ENCODE measurements around the gene TBCK. TPM values are rescaled to one million over a fixed set of nuclear protein-coding genes. Genes with fewer than 3 reads are reported as not detected.
"Not testable (repeated sequence)": the region's sequence is repeated elsewhere in the genome, so short reads cannot be mapped to it uniquely, and the experiment has no call there.

TBCK gene
- total and polyA plus RNA-seq, 7 experiments from 2014 or later, result 29.5 to 70.7 (median 54.8) TPM

DNA sequence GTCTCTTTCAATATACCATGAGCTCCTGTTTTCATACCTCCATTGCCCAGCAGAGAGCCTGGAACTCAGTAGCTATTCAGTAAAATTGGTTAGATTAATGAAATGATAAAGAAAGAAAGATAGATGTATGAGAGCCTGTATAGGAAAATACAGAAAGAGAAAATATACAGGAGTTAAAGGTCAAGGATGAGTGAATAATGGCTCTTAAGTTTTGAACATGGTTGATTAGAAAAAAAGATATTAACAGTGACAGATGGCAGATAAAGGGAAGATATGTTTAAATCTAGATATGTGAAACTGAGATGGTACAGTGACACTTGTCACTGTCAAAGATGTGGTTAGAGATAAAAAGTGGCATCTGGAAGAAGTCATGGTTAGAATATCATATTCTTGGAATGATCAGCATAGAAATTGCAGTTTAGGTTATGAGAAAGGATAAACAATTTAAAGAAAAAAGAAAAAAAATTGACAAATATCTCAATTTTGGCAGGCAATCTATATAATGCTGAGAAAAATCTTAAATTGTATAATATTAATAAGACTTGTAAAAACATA is 179.2 kb downstream of the TBCK start:
- H3K4me1 ChIP-seq (ENCODE audit: control insufficient read depth in 2 of 2, insufficient read depth in 2 of 2, low read length in 2 of 2), result no peaks in the 10 kb centered on the region
- H3K4me1 Mint-ChIP-seq, result peaks cover 0 to 4% (median under 1%) of the 10 kb centered on the region in 7 donors
- peak overlapping the region in 1 of 9 donors; percentile 33 for H3K27ac Mint-ChIP-seq
- intact Hi-C loops (cut with micrococcal nuclease), result no loop called here
- H3K4me3 ChIP-seq (ENCODE audit: low read length), result no peak overlapping the region
- peaks cover 0 to 6% (median 0%) of the 10 kb centered on the region in 3 experiments for H3K9me3 ChIP-seq (ENCODE audit: control insufficient read depth in 2 of 3, low read length in 3 of 3)
- H3K27ac ChIP-seq (ENCODE audit: low read depth, low read length), result no peak overlapping the region
- POLR2A ChIA-PET, result no interaction called here
- ATAC-seq, result no peak
- H3K27me3 Mint-ChIP-seq, result no peaks in the 10 kb centered on the region
- peaks cover 0 to 5% (median 4%) of the 10 kb centered on the region in 3 experiments for H3K36me3 ChIP-seq (ENCODE audit: control insufficient read depth in 2 of 3, insufficient read depth in 3 of 3, low read length in 3 of 3)
- H3K9me3 Mint-ChIP-seq, result peaks cover under 1 to 26% (median 10%) of the 10 kb centered on the region in 11 donors
- peaks cover 7 to 52% (median 42%) of the 10 kb centered on the region in 5 donors for H3K36me3 Mint-ChIP-seq
- DNase-seq, result no peak
- no peak overlapping the region for H3K4me3 Mint-ChIP-seq
- CTCF ChIA-PET, result no interaction called here
- no peaks in the 10 kb centered on the region for H3K27me3 ChIP-seq (ENCODE audit: control insufficient read depth in 2 of 2, insufficient read depth in 2 of 2, low read length in 2 of 2)

DNA sequence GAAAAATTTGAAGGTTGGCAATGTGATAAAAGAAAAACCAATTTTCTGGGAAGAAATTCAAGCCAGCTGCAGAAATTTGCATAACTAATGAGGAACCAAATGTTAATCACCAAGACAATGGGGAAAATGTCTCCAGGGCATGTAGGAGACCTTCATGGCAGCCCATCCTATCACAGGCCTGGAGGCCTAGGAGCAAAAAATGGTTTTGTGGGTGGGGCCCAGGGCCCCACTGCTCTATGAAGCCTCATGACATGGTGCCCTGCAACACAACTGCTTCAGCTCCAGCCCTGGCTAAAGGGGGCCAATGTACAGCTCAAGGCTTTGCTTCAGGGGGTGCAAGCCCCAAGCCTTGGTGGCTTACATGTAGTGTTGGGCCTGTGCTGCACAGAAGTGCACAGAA is 184.0 kb downstream of the TBCK start:
- Mint-ChIP-seq H3K36me3 (peaks cover 12 to 69% (median 57%) of the 10 kb centered on the region in 5 donors), H3K27ac (no peak overlapping the region), H3K4me1 (peaks cover 0 to 4% (median 3%) of the 10 kb centered on the region in 7 donors), H3K27me3 (no peaks in the 10 kb centered on the region), H3K9me3 (peaks cover 5 to 32% (median 12%) of the 10 kb centered on the region in 11 donors), H3K4me3 (no peak overlapping the region)
- peaks cover 0 to 5% (median 4%) of the 10 kb centered on the region in 3 experiments for H3K36me3 ChIP-seq (ENCODE audit: control insufficient read depth in 2 of 3, insufficient read depth in 3 of 3, low read length in 3 of 3)
- ChIA-PET POLR2A (no interaction called here), CTCF (no interaction called here)
- no peaks in the 10 kb centered on the region for H3K27me3 ChIP-seq (ENCODE audit: control insufficient read depth in 2 of 2, insufficient read depth in 2 of 2, low read length in 2 of 2)
- H3K27ac ChIP-seq (ENCODE audit: low read depth, low read length), result no peak overlapping the region
- ATAC-seq (no peak), DNase-seq (no peak)
- no peaks in the 10 kb centered on the region for H3K4me1 ChIP-seq (ENCODE audit: control insufficient read depth in 2 of 2, insufficient read depth in 2 of 2, low read length in 2 of 2)
- H3K4me3 ChIP-seq (ENCODE audit: low read length), result no peak overlapping the region
- intact Hi-C loops (cut with micrococcal nuclease), result no loop called here
- H3K9me3 ChIP-seq (ENCODE audit: control insufficient read depth in 2 of 3, low read length in 3 of 3), result peaks cover 0 to 6% (median 0%) of the 10 kb centered on the region in 3 experiments

DNA sequence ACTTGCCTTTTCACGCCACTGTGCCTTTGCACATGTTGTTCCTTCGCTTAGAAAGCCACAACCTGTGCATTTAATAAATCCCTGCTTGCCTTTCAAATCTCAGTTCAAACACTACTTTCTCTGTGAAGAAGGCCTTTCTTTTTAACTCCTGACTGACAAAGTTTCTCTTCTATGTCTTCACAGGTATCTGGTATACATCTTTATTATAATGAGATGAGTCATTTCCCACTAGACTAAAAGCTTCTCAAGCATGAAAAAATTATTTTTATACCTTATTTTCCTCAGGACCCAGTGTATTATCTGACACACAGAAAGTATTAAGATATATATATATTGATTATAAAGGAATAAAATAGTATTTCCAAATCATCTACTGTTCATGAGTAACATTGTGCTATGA is 189.9 kb downstream of the TBCK start:
- no peak overlapping the region for H3K4me3 ChIP-seq (ENCODE audit: low read length)
- no peaks in the 10 kb centered on the region for H3K27me3 ChIP-seq (ENCODE audit: control insufficient read depth in 2 of 2, insufficient read depth in 2 of 2, low read length in 2 of 2)
- no peaks in the 10 kb centered on the region for H3K36me3 ChIP-seq (ENCODE audit: control insufficient read depth in 2 of 3, insufficient read depth in 3 of 3, low read length in 3 of 3)
- H3K27ac Mint-ChIP-seq, result no peak overlapping the region
- no peaks in the 10 kb centered on the region for H3K27me3 Mint-ChIP-seq
- ChIA-PET POLR2A (no interaction called here), CTCF (no interaction called here)
- no peak overlapping the region for H3K4me3 Mint-ChIP-seq
- H3K36me3 Mint-ChIP-seq, result peaks cover 2 to 45% (median 35%) of the 10 kb centered on the region in 5 donors
- no peaks in the 10 kb centered on the region for H3K4me1 ChIP-seq (ENCODE audit: control insufficient read depth in 2 of 2, insufficient read depth in 2 of 2, low read length in 2 of 2)
- DNase-seq (no peak), ATAC-seq (no peak)
- intact Hi-C loops (cut with micrococcal nuclease), result no loop called here
- peaks cover 0 to 14% (median 7%) of the 10 kb centered on the region in 11 donors for H3K9me3 Mint-ChIP-seq
- no peak overlapping the region for H3K27ac ChIP-seq (ENCODE audit: low read depth, low read length)
- no peaks in the 10 kb centered on the region for H3K9me3 ChIP-seq (ENCODE audit: control insufficient read depth in 2 of 3, low read length in 3 of 3)
- peaks cover 0 to 4% (median 0%) of the 10 kb centered on the region in 7 donors for H3K4me1 Mint-ChIP-seq

DNA sequence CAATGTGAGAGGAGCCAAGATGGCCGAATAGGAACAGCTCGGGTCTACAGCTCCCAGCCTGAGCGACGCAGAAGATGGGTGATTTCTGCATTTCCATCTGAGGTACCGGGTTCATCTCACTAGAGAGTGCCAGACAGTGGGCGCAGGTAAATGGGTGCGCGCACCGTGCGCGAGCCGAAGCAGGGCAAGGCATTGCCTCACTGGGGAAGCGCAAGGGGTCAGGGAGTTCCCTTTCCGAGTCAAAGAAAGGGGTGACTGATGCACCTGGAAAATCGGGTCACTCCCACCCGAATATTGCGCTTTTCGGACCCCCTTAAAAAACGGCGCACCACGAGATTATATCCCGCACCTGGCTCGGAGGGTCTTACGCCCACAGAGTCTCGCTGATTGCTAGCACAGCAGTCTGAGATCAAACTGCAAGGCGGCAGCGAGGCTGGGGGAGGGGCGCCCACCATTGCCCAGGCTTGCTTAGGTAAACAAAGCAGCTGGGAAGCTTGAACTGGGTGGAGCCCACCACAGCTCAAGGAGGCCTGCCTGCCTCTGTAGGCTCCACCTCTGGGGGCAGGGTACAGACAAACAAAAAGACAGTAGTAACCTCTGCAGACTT is 196.0 kb downstream of the TBCK start:
- DNase-seq; H3K27me3 ChIP-seq (ENCODE audit: control insufficient read depth in 2 of 2, insufficient read depth in 2 of 2, low read length in 2 of 2); H3K27ac ChIP-seq (ENCODE audit: low read depth, low read length); ATAC-seq; POLR2A ChIA-PET; H3K9me3 ChIP-seq (ENCODE audit: control insufficient read depth in 2 of 3, low read length in 3 of 3); H3K27me3 Mint-ChIP-seq; H3K4me1 ChIP-seq (ENCODE audit: control insufficient read depth in 2 of 2, insufficient read depth in 2 of 2, low read length in 2 of 2); H3K27ac Mint-ChIP-seq; intact Hi-C loops (cut with micrococcal nuclease); CTCF ChIA-PET; H3K4me3 Mint-ChIP-seq; H3K4me3 ChIP-seq (ENCODE audit: low read length): not testable (repeated sequence)
- peaks cover 0 to 13% (median 4%) of the 10 kb centered on the region in 3 experiments for H3K36me3 ChIP-seq (ENCODE audit: control insufficient read depth in 2 of 3, insufficient read depth in 3 of 3, low read length in 3 of 3)
- H3K36me3 Mint-ChIP-seq, result peaks cover 12 to 51% (median 40%) of the 10 kb centered on the region in 5 donors
- H3K4me1 Mint-ChIP-seq, result peaks cover 0 to 11% (median 0%) of the 10 kb centered on the region in 7 donors
- peaks cover 0 to 14% (median 5%) of the 10 kb centered on the region in 11 donors for H3K9me3 Mint-ChIP-seq

DNA sequence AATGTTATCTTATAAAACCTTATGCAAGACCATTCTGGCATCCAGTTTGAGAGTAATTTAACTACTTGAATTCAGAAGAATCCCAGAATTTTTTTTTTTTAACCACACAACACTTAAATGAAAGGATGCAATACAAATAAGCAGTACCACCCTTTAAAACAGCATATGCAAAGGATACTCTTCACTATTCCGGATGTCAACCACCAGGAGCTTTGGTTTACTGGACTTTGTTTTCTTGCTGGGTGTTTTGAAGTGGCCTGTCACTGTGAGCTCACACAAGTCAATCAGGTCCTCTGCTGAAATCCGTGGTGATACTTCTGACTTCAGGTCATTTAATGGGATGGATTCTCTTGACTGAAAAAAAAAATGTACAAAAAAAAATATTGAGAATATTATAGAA is 200.0 kb downstream of the TBCK start:
- H3K27me3 Mint-ChIP-seq, result no peaks in the 10 kb centered on the region
- ATAC-seq (no peak), DNase-seq (no peak)
- H3K4me1 ChIP-seq (ENCODE audit: control insufficient read depth in 2 of 2, insufficient read depth in 2 of 2, low read length in 2 of 2), result no peaks in the 10 kb centered on the region
- H3K36me3 ChIP-seq (ENCODE audit: control insufficient read depth in 2 of 3, insufficient read depth in 3 of 3, low read length in 3 of 3), result peaks cover 0 to 44% (median 4%) of the 10 kb centered on the region in 3 experiments
- peaks cover 31 to 77% (median 75%) of the 10 kb centered on the region in 5 donors for H3K36me3 Mint-ChIP-seq
- H3K9me3 ChIP-seq (ENCODE audit: control insufficient read depth in 2 of 3, low read length in 3 of 3), result peaks cover 0 to 23% (median 5%) of the 10 kb centered on the region in 3 experiments
- CTCF ChIA-PET, result no interaction called here
- intact Hi-C loops (cut with micrococcal nuclease), result no loop called here
- H3K27ac Mint-ChIP-seq, result no peak overlapping the region
- no peak overlapping the region for H3K27ac ChIP-seq (ENCODE audit: low read depth, low read length)
- POLR2A ChIA-PET, result no interaction called here
- no peak overlapping the region for H3K4me3 Mint-ChIP-seq
- H3K9me3 Mint-ChIP-seq, result peaks cover 12 to 50% (median 31%) of the 10 kb centered on the region in 11 donors
- H3K4me3 ChIP-seq (ENCODE audit: low read length), result no peak overlapping the region
- H3K27me3 ChIP-seq (ENCODE audit: control insufficient read depth in 2 of 2, insufficient read depth in 2 of 2, low read length in 2 of 2), result no peaks in the 10 kb centered on the region
- H3K4me1 Mint-ChIP-seq, result peaks cover 0 to 7% (median 0%) of the 10 kb centered on the region in 7 donors

DNA sequence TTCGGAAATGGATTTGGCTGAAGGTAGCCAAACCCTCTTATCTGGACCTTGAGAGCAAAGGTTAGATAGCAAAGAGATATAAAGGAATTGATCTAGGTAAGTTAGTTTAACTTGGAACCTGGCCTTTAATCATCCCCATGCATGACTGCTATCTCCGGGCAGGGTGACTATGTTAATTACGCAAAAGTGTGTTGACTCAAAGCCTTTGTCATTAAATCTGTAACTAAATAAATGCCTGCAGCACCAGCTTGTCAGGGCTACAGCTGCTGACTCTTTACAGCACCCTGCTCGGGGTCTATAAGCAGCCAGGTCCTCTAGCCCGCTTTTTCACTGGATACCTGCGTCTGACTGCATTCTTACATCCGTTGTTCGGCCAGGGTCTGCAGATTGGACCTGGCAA is 201.7 kb downstream of the TBCK start:
- Histone ChIP-seq H3K36me3 (ENCODE audit: control insufficient read depth in 2 of 3, insufficient read depth in 3 of 3, low read length in 3 of 3) (peaks cover 0 to 62% (median 4%) of the 10 kb centered on the region in 3 experiments), H3K27me3 (ENCODE audit: control insufficient read depth in 2 of 2, insufficient read depth in 2 of 2, low read length in 2 of 2) (no peaks in the 10 kb centered on the region), H3K4me3 (ENCODE audit: low read length) (no peak overlapping the region), H3K4me1 (ENCODE audit: control insufficient read depth in 2 of 2, insufficient read depth in 2 of 2, low read length in 2 of 2) (no peaks in the 10 kb centered on the region), H3K27ac (ENCODE audit: low read depth, low read length) (no peak overlapping the region), H3K9me3 (ENCODE audit: control insufficient read depth in 2 of 3, low read length in 3 of 3) (peaks cover 0 to 33% (median 5%) of the 10 kb centered on the region in 3 experiments)
- no peak for DNase-seq
- Mint-ChIP-seq H3K9me3 (peaks cover 17 to 67% (median 38%) of the 10 kb centered on the region in 11 donors), H3K4me1 (no peaks in the 10 kb centered on the region), H3K27me3 (no peaks in the 10 kb centered on the region), H3K27ac (no peak overlapping the region), H3K36me3 (peaks cover 36 to 87% (median 83%) of the 10 kb centered on the region in 5 donors), H3K4me3 (no peak overlapping the region)
- CTCF ChIA-PET, result no interaction called here
- no peak for ATAC-seq
- POLR2A ChIA-PET, result no interaction called here
- intact Hi-C loops (cut with micrococcal nuclease), result no loop called here

Measured in naive thymus-derived CD4-positive, alpha-beta T cell (primary cell).